Spleen (tissue), 11 donors: ENCODE data around the gene RFNG. TPM values are rescaled to one million over a fixed set of nuclear protein-coding genes. Genes with fewer than 3 reads are reported as not detected.
A peak's percentile ranks its signal among the peaks of the same experiment; 100 is the strongest.

Experiments used
- DNase-seq: peaks from one replicate; pipeline ENCODE4 v3.0.0-alpha.2; 2020
- H3K27ac ChIP-seq, 8 donors: fragments of 200-600 bp; sonication (generic) in 7 of 8; 1 replicate in 4 of 8; 2 replicates in 4 of 8; pipeline versions ENCODE4 v1.5.0 to v1.8.0; 2016 to 2021; ENCODE audit warnings: inconsistent platforms in 4 of 8, mild to moderate bottlenecking in 4 of 8, moderate library complexity in 1 of 8
- H3K27me3 ChIP-seq, 7 donors: fragments of 200-600 bp; sonication (generic) in 6 of 7; replicated peaks in 1 of 7; 1 replicate in 4 of 7; 2 replicates in 3 of 7; pipeline versions ENCODE4 v1.5.0 to v1.8.0; 2016 to 2021; ENCODE audit warnings: inconsistent platforms in 3 of 7, mild to moderate bottlenecking in 1 of 7
- H3K36me3 ChIP-seq, 6 donors: fragments of 200-600 bp; sonication (generic) in 5 of 6; 1 replicate in 4 of 6; 2 replicates in 2 of 6; pipeline versions ENCODE4 v1.5.0 to v1.8.0; 2016 to 2021; ENCODE audit warnings: inconsistent platforms in 2 of 6
- H3K4me1 ChIP-seq, 6 donors: fragments of 200-600 bp; sonication (generic) in 5 of 6; 1 replicate in 3 of 6; 2 replicates in 3 of 6; pipeline versions ENCODE4 v1.5.0 to v1.8.0; 2016 to 2021; ENCODE audit warnings: inconsistent platforms in 3 of 6
- H3K4me3 ChIP-seq, 8 donors: fragments of 200-600 bp; sonication (generic) in 7 of 8; 1 replicate in 4 of 8; 2 replicates in 4 of 8; pipeline versions ENCODE4 v1.5.0 to v1.8.0; 2016 to 2021; ENCODE audit warnings: inconsistent platforms in 4 of 8, mild to moderate bottlenecking in 4 of 8, moderate library complexity in 2 of 8
- H3K9me3 ChIP-seq, 8 donors: fragments of 200-600 bp; sonication (generic) in 7 of 8; 1 replicate in 4 of 8; 2 replicates in 4 of 8; pipeline versions ENCODE4 v1.5.0 to v1.8.0; 2016 to 2021; ENCODE audit warnings: inconsistent platforms in 4 of 8
- CTCF ChIP-seq, 11 experiments: fragments of 200-600 bp in 7 of 11; fragments of 450-650 bp in 4 of 11; sonication (generic) in 4 of 11; IDR thresholded peaks in 8 of 11; conservative IDR thresholded peaks in 3 of 11; 1 replicate in 7 of 11; 2 replicates in 4 of 11; pipeline versions ENCODE4 v1.4.0 to v1.8.0; 2016 to 2021; ENCODE audit warnings: antibody characterized with exemption in 11 of 11, inconsistent platforms in 4 of 11, mild to moderate bottlenecking in 1 of 11
- POLR2A ChIP-seq, 3 donors: fragments of 450-650 bp; IDR thresholded peaks; one replicate each; pipeline ENCODE4 v1.5.1; 2017; ENCODE audit warnings: antibody characterized with exemption in 3 of 3, mild to moderate bottlenecking in 1 of 3
- POLR2AphosphoS5 ChIP-seq, 3 donors: sonication (generic); formaldehyde crosslinking; IDR thresholded peaks; one replicate each; pipeline ENCODE4 v1.5.1; 2017; ENCODE audit warnings: antibody characterized with exemption in 3 of 3
- WGBS, 5 donors: extraction: QIAGEN DNeasy Blood & Tissue Kit in 3 of 5; methylation state at CpG; one replicate each; pipeline versions ENCODE4 v1.1.5 to v1.1.7; 2013 to 2018; 5-methylcytosine and 5-hydroxymethylcytosine counted together
- intact Hi-C: fragments of 100-400 bp; cut with DNase I; formaldehyde crosslinking; loops from one replicate; pipeline ENCODE4 v1.15.0; 2023; ENCODE audit warnings: low total_unique reads
- polyA plus RNA-seq, 3 donors: library from polyadenylated mRNA; stranded (reverse); fragments of 200-250 nt; gene quantifications; one replicate each; pipeline ENCODE4 v1.2.1, GENCODE V29; 2013
- total RNA-seq, 7 donors: library from RNA; depleted of rRNA in 3 of 7; stranded (reverse); fragments of >200 nt in 3 of 7; fragmentation: NEBNext Ultra II Directional in 4 of 7; extraction: Animal tissue kit (Norgen Biotek cat#: 25700) in 4 of 7; gene quantifications; one replicate each; pipeline versions ENCODE4 v1.1.0 to v1.2.1, GENCODE V29; 2016 to 2021
- donor health status: healthy with polysubstance abuse.
- donor health status: DM: no; HTN: no; CAD: no; lungs with moderate emphysema.
- donor health status: DM: no; HTN: no; CAD: no.
- donor health status: Bipolar disorder and iron deficiency.
- donor health status: healthy.
- donor health status: DM: no; HTN: no; CAD: no.
- donor health status: DM: yes; HTN: yes; CAD: no.

Gene RFNG
- total and polyA plus RNA-seq, 10 donors, result 21.4 to 42.3 (median 27.2) TPM

- DNase-seq, result peak; percentile 69
- WGBS, 5 donors, result 86 to 96% (median 92%) methylated on average over 10 to 19 of the region's 19 CpGs
- peak overlapping the region in 4 of 8 donors; percentile 77 to 94 (median 86) for H3K4me3 ChIP-seq
Measured at GRCh38 chr17:82053130-82053529, 1.5 kb upstream of the RFNG start.

GRCh38 chr17:82052638-82053059 lies 1.0 kb upstream of the RFNG start:
- 29 to 49% (median 35%) methylated on average over 11 to 19 of the region's 19 CpGs for WGBS, 5 donors
- H3K9me3 ChIP-seq, result no peaks in the 10 kb centered on the region
- H3K36me3 ChIP-seq, result peaks cover 0 to 70% (median 44%) of the 10 kb centered on the region in 6 donors
- peaks cover 20 to 80% (median 44%) of the 10 kb centered on the region in 6 donors for H3K4me1 ChIP-seq
- intact Hi-C loops, result no loop called here
- peak overlapping the region; percentile 54 to 94 (median 78) for H3K4me3 ChIP-seq
- H3K27ac ChIP-seq, result peak overlapping the region in 4 of 8 donors; percentile 58 to 83 (median 75)
- TF ChIP-seq CTCF (IDR thresholded peaks at IDR 0.05 in 8 of 11, conservative IDR thresholded peaks at IDR 0.05 in 3 of 11), result no peak
- TF ChIP-seq POLR2AphosphoS5 (IDR thresholded peaks at IDR 0.05), result no peak
- no peak for TF ChIP-seq POLR2A (IDR thresholded peaks at IDR 0.05)
- no peaks in the 10 kb centered on the region for H3K27me3 ChIP-seq
- DNase-seq, result no peak

More at GRCh38 chr17:82053130-82053529, 1.5 kb upstream of the RFNG start:
- Histone ChIP-seq H3K4me1 (peaks cover 20 to 85% (median 44%) of the 10 kb centered on the region in 6 donors), H3K9me3 (no peaks in the 10 kb centered on the region), H3K27ac (no peak overlapping the region), H3K27me3 (no peaks in the 10 kb centered on the region), H3K36me3 (peaks cover 0 to 70% (median 48%) of the 10 kb centered on the region in 6 donors)
- intact Hi-C loops, result no loop called here
- TF ChIP-seq CTCF (IDR thresholded peaks at IDR 0.05 in 8 of 11, conservative IDR thresholded peaks at IDR 0.05 in 3 of 11) (no peak), POLR2A (IDR thresholded peaks at IDR 0.05) (no peak), POLR2AphosphoS5 (IDR thresholded peaks at IDR 0.05) (no peak)

GRCh38 chr17:82050761-82051641 lies 610 bp downstream of the RFNG start:
- H3K9me3 ChIP-seq, result no peaks in the 10 kb centered on the region
- no peaks in the 10 kb centered on the region for H3K27me3 ChIP-seq
- peaks cover 20 to 63% (median 42%) of the 10 kb centered on the region in 6 donors for H3K4me1 ChIP-seq
- peak overlapping the region; percentile 64 to 94 (median 78) for H3K4me3 ChIP-seq
- TF ChIP-seq POLR2A (IDR thresholded peaks at IDR 0.05) (no peak), POLR2AphosphoS5 (IDR thresholded peaks at IDR 0.05) (peak in 1 of 3 donors; percentile 24), CTCF (IDR thresholded peaks at IDR 0.05 in 8 of 11, conservative IDR thresholded peaks at IDR 0.05 in 3 of 11) (no peak)
- intact Hi-C loops, result no loop called here
- DNase-seq, result peak; percentile 83
- peaks cover 0 to 68% (median 34%) of the 10 kb centered on the region in 6 donors for H3K36me3 ChIP-seq
- 13 to 28% (median 20%) methylated on average over 22 to 79 of the region's 79 CpGs for WGBS, 5 donors
- peak overlapping the region in 7 of 8 donors; percentile 46 to 86 (median 58) for H3K27ac ChIP-seq
